ENCODE measurements around the gene LRCOL1.
A peak's percentile ranks its signal among the peaks of the same experiment; 100 is the strongest.

LRCOL1 gene

DNA sequence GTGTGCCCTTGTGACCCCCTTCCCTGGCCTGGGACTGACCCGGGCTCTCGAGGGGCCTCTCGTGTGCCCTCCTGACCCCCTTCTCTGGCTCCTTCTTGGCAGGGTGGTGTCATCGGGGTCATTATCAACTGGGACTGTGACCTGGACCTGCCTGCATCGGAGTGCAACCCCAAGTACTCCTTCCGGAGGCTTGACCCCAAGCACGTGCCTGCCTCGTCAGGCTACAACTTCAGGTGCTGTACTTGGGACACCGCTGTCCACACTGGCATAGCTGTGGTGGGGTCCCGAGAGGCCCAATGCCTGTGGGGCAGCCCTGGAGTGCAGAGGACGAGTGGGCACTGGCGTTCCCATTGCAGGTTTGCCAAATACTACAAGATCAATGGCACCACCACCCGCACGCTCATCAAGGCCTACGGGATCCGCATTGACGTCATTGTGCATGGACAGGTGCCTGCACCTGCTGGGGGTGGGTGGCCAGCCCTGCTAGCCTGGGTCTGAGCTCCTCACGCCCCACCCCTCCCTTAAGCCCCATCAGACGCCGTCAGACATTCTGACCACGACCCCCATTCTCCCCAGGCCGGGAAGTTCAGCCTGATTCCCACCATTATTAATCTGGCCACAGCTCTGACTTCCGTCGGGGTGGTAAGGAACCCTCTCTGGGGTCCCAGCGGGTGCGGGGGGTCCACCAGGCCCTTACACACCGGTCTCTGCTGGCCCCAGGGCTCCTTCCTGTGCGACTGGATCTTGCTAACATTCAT is 10.7 kb upstream of the LRCOL1 start:
- DNase-seq, result no peak
- in situ Hi-C loops (cut with MboI; ENCODE audit: low pct_unique_long_range_greater_than_20kb, low sequenced_read_pairs), result no loop called here

GRCh38 chr12:132620113-132620898 is 9.9 kb upstream of the LRCOL1 start:
- in situ Hi-C loops (cut with MboI; ENCODE audit: low pct_unique_long_range_greater_than_20kb, low sequenced_read_pairs), result no loop called here
- DNase-seq, result no peak

- in situ Hi-C loops (cut with MboI; ENCODE audit: low pct_unique_long_range_greater_than_20kb, low sequenced_read_pairs), result no loop called here
- no peak for DNase-seq
These were observed 9.2 kb upstream of the LRCOL1 start for GRCh38 chr12:132619386-132620112.

DNA sequence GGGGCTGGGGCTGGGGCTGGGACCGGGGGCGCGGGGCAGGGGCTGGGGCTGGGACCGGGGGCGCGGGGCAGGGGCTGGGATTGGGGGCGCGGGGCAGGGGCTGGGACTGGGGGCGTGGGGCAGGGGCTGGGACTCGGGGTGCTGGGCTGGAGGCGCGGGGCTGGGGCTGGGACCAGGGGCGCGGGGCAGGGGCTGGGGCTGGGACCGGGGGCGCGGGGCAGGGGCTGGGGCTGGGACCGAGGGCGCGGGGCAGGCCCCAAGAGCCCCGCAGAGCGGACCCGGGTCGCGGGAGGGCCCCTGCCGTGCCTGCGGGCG is 8.6 kb upstream of the LRCOL1 start:
- in situ Hi-C loops (cut with MboI; ENCODE audit: low pct_unique_long_range_greater_than_20kb, low sequenced_read_pairs), result no loop called here
- DNase-seq, result no peak

GRCh38 chr12:132618683-132619043 is 8.3 kb upstream of the LRCOL1 start, which contains the start of gene P2RX2:
P2RX2 (plus strand) TSS chr12:132618776; CDS start chr12:132618817, 41 bp downstream.
- in situ Hi-C loops (cut with MboI; ENCODE audit: low pct_unique_long_range_greater_than_20kb, low sequenced_read_pairs), result no loop called here

DNA sequence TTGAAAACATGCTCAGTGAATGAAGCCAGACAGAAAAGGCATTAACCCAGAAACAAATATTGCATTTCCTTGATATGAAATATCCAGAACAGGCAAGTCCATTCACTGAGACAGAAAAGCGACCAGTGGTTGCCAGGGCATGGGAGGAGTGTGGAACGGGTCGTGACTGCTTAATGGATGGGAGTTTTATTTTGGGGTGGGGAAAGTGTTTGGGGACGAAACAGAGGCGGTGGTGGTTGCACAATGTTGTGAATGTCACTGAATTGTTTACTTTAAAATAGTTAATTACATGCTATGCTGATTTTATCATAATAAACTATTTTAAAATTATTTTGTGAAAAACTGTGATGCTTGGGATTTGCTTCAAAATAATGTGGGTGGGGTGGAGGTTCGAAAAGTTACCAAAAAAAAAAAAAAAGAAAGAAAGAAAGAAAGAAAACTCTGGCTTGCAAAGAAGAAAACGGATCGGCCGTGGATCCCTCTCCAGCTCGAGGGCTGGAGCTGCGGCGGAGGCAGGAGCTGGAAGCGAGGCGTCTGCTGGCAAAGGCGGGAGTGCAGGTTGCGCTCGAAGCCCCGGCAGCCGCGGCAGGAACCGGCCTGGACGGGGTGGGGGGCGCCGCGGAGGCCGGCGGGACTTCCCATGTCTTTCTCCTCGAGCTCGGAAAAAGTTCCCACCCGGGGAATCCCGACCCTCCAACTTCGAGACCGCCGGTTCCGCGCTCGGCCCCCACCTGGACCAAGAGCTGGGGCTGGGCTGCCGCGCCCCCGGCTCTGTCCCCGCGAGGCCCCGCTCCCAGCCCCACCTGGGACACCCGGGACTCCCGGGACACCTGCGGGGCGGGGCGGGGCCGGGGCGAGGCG is 7.7 kb upstream of the LRCOL1 start:
- DNase-seq, result no peak
- in situ Hi-C loops (cut with MboI; ENCODE audit: low pct_unique_long_range_greater_than_20kb, low sequenced_read_pairs), result no loop called here

More at GRCh38 chr12:132618683-132619043, 8.3 kb upstream of the LRCOL1 start, which contains the start of gene P2RX2:
- no peak for DNase-seq

DNA sequence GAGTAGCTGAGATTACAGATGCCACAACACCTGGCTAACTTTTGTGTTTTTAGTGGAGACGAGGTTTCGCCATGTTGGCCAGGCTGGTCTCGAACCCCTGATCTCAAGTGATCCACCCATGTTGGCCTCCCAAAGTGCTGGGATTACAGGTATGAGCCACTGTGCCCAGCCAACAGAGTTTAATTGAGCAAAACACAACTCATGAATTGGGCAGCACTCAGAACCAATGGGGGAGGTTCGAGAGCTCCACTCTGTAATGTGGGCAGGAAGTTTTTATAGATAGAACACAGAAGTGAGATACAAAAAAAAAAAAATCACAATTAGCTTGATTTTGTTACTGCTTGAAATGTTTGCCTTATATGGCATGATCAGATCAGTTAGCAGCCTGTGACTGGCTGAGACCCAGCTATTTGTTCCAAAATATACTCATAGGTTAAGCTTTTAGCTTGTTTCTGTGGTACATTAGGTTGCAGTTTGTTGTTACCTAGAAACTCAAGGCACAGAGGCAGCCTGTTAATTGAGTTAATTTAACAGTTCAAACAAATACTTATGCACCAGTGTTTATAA is 6.8 kb upstream of the LRCOL1 start:
- DNase-seq, result no peak
- in situ Hi-C loops (cut with MboI; ENCODE audit: low pct_unique_long_range_greater_than_20kb, low sequenced_read_pairs), result no loop called here

- in situ Hi-C loops (cut with MboI; ENCODE audit: low pct_unique_long_range_greater_than_20kb, low sequenced_read_pairs), result no loop called here
These were observed 5.2 kb upstream of the LRCOL1 start for GRCh38 chr12:132615579-132616038.

GRCh38 chr12:132614861-132615578 is 4.6 kb upstream of the LRCOL1 start:
- in situ Hi-C loops (cut with MboI; ENCODE audit: low pct_unique_long_range_greater_than_20kb, low sequenced_read_pairs), result no loop called here

More at GRCh38 chr12:132615579-132616038, 5.2 kb upstream of the LRCOL1 start:
- no peak for DNase-seq

GRCh38 chr12:132614029-132614428 is 3.6 kb upstream of the LRCOL1 start:
- in situ Hi-C loops (cut with MboI; ENCODE audit: low pct_unique_long_range_greater_than_20kb, low sequenced_read_pairs), result no loop called here
- no peak for DNase-seq

More at GRCh38 chr12:132614861-132615578, 4.6 kb upstream of the LRCOL1 start:
- DNase-seq, result peak; percentile 86

DNA sequence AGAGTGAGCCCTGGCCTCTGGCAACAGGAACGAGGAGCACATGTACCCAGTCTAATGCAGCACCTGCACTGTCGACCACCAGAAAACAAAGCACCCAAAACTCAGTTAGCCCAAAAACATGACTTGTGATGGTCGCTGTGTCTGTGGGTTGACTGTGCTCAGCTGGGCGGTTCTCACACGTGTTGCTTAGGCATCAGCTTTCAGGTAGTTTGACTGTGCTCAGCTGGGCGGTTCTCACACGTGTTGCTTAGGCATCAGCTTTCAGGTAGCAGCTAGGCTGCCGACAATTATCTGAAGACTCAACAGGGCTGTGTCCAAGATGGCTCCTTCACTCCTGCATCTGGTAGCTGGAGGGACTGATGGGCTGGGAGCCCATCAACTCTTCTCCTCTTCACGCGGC is 1.2 kb upstream of the LRCOL1 start:
- DNase-seq, result no peak
- in situ Hi-C loops (cut with MboI; ENCODE audit: low pct_unique_long_range_greater_than_20kb, low sequenced_read_pairs), result no loop called here

DNA sequence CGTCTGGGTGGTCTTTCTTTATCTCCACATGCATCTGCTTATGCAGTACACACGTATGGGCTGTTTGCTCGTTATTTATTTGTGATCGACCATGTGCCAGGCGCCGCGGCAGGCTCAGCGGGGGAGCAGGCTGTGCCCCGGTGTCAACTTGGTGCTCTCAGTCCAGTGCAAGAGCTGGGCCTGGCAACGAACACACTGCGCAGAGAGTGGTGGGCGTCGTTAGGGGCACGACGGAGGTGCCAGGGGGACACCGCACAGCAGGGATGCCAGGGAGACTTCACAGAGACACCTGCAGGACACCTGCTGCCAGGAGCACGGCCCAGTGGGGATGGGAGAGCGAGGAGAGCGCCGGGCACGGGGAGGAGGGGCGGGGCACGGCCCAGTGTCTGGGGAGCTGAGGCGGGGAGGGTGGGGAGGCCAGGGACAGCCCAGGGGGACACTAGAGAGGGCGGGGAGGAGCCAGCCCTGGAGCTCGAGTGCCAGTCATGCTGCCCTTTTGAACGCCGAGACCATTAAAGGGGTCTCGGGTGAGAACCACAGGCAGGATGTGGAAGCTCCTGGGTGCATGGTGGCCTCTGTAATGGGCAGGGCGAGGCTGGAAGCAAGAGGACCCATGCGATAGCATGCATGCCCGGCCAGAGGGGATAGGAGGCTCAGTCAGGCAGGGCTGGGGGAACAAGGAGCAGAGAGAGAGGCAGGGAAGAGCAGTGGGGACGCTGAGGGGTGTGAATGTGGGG is 652 bp upstream of the LRCOL1 start:
- in situ Hi-C loops (cut with MboI; ENCODE audit: low pct_unique_long_range_greater_than_20kb, low sequenced_read_pairs), result no loop called here

DNA sequence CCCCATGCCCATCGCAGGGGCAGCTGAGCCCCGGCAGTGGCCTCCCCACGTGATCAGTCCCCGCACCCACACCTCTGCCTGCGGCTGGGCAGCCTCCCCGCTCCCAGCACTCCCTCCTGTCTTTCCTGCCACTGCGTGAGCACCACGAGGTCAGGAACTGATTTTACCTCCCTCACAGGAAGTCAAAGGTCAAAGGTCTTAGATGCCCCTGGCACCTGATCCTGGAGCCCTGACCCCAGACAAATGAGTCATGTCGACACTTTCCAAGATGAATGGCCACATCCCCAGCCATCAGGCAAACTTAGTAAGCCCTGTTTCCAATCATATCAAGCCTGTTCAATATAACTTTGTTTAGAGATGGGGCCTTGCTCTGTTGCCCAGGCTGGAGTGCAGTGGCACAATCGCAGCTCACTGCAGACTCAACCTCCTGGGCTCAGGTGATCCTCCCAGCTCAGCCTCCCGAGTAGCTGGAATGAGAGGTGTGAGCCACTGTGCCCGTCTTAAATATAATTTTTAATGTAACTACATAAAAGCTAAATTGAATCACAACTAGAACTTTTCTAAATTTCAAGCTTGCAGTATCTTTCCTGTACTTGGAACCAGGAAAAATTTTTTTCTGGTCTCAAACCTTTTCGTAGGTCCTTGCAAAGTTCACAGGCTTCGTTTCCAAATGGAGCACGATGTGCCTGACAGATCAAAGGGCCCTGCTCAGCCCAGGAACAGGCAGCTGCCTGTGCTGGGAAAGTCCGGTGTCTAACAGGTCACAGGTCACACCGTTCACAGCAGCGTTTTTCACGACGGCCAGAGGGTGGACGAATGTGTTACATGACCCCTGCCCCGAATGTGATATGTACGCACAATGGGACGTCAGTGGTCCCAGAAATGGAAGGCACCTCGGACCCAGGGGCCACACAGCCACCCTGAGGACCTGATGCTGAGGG is 1.9 kb downstream of the LRCOL1 start:
- DNase-seq, result no peak
- in situ Hi-C loops (cut with MboI; ENCODE audit: low pct_unique_long_range_greater_than_20kb, low sequenced_read_pairs), result no loop called here

More for the DNA sequence above, 652 bp upstream of the LRCOL1 start:
- DNase-seq, result no peak

DNA sequence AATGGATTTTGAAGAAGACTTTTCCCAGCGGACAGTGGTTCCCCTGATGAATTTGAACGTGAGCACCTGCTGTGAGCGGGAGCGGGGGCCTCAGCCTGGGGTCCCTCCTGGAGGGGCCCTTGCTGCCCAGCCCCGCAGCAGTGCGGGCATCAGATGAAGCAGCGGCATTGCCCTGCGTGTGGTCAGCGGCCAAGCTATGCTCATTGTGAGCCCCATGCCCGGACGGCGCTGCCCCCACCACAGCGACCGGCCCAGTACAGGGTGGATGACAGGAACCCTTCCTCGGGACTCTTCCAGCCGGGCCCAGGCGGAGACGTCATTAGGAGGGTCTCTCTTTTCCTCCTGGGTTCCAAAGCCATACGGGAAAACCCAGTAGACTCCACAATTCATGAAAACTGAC is 3.5 kb downstream of the LRCOL1 start:
- in situ Hi-C loops (cut with MboI; ENCODE audit: low pct_unique_long_range_greater_than_20kb, low sequenced_read_pairs), result no loop called here
- no peak for DNase-seq

- in situ Hi-C loops (cut with MboI; ENCODE audit: low pct_unique_long_range_greater_than_20kb, low sequenced_read_pairs), result no loop called here
These were observed 3.9 kb downstream of the LRCOL1 start for GRCh38 chr12:132606466-132606865.

DNA sequence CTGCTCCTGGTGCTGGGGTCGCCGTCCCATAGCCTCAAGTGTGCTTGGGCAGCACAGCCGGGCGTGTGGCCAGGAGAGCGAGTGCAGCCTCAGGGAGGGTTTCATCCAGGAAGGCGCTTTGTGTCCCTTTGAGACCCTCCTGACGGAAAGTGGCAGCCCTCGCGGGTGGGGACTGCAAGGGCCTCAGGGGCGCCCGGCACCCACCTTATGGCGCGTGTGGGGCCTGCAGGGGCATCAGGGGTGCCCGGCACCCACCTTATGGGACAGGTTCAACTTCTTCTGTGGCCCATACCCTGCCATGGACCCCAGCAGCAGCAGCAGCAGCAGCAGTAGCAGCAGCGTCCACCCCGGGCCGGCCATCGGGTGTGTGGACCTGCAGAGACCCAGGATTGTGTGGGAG is 4.5 kb downstream of the LRCOL1 start:
- DNase-seq, result no peak
- in situ Hi-C loops (cut with MboI; ENCODE audit: low pct_unique_long_range_greater_than_20kb, low sequenced_read_pairs), result no loop called here

More at GRCh38 chr12:132606466-132606865, 3.9 kb downstream of the LRCOL1 start:
- DNase-seq, result no peak
